Raji (cell line): ENCODE results near the gene PDE6A.

Experiments
- POLR2A ChIP-seq: IDR thresholded peaks from 2 replicates; pipeline ENCODE4 v1.6.1; 2011; ENCODE audit warnings: low read depth, low read length, control low read depth; ENCODE audit not compliant: insufficient read depth

The PDE6A gene

GRCh38 chr5:149892594-149892993, 52.0 kb downstream of the PDE6A start:
- no peak for TF ChIP-seq POLR2A

GRCh38 chr5:149888280-149888679, 56.3 kb downstream of the PDE6A start:
- TF ChIP-seq POLR2A = no peak

- TF ChIP-seq POLR2A = no peak
These were observed 56.9 kb downstream of the PDE6A start for GRCh38 chr5:149887622-149888183.

GRCh38 chr5:149886692-149887470, 57.7 kb downstream of the PDE6A start:
- TF ChIP-seq POLR2A = no peak

GRCh38 chr5:149886060-149886459, 58.5 kb downstream of the PDE6A start:
- TF ChIP-seq POLR2A = no peak

- TF ChIP-seq POLR2A = no peak
These were observed 59.1 kb downstream of the PDE6A start for GRCh38 chr5:149885513-149885912.

- no peak for TF ChIP-seq POLR2A
These were observed 61.0 kb downstream of the PDE6A start for GRCh38 chr5:149883550-149883949.

- no peak for TF ChIP-seq POLR2A
These were observed 62.7 kb downstream of the PDE6A start for GRCh38 chr5:149881874-149882273.

GRCh38 chr5:149881069-149881622, 63.4 kb downstream of the PDE6A start:
- TF ChIP-seq POLR2A = no peak

GRCh38 chr5:149878371-149878770, 66.2 kb downstream of the PDE6A start:
- no peak for TF ChIP-seq POLR2A

GRCh38 chr5:149873896-149874295, 70.7 kb downstream of the PDE6A start:
- no peak for TF ChIP-seq POLR2A

- TF ChIP-seq POLR2A = no peak
These were observed 72.1 kb downstream of the PDE6A start for GRCh38 chr5:149872351-149873040.

- no peak for TF ChIP-seq POLR2A
These were observed 73.1 kb downstream of the PDE6A start for GRCh38 chr5:149871471-149871870.

- no peak for TF ChIP-seq POLR2A
These were observed 73.9 kb downstream of the PDE6A start for GRCh38 chr5:149870697-149871096.

GRCh38 chr5:149870232-149870631, 74.4 kb downstream of the PDE6A start:
- TF ChIP-seq POLR2A = no peak

- TF ChIP-seq POLR2A = no peak
These were observed 75.2 kb downstream of the PDE6A start for GRCh38 chr5:149869411-149869821.

- no peak for TF ChIP-seq POLR2A
These were observed 78.8 kb downstream of the PDE6A start for GRCh38 chr5:149865746-149866145.

- no peak for TF ChIP-seq POLR2A
These were observed 80.8 kb downstream of the PDE6A start for GRCh38 chr5:149863830-149864229.
